ENCODE data around the gene RSBN1.

GRCh38 chr1:113846391-113847035 is 34.2 kb upstream of the RSBN1 start:
- no peak for TF ChIP-seq ZBTB26 (tag by site-specific recombination; optimal IDR thresholded peaks at IDR 0.05)
- no peak for TF ChIP-seq ZNF548 (tag by site-specific recombination; IDR thresholded peaks at IDR 0.05)
- no peak for TF ChIP-seq CTCF (tag by site-specific recombination; IDR thresholded peaks at IDR 0.05)
- no peak for TF ChIP-seq TCF7L2 (IDR thresholded peaks at IDR 0.05; ENCODE audit: borderline replicate concordance, low read depth, low read length)
- no peak for TF ChIP-seq ZNF311 (tag by site-specific recombination; IDR thresholded peaks at IDR 0.05; ENCODE audit: borderline replicate concordance)

Measured in HEK293 (cell line).